Transverse colon (tissue), 4 donors: Measurements from ENCODE around the gene UBE2C.

Experiments used
- POLR2AphosphoS5 ChIP-seq, 3 donors: sonication (generic); formaldehyde crosslinking; IDR thresholded peaks; one replicate each; pipeline ENCODE4 v1.6.1; 2016; ENCODE audit warnings: antibody characterized with exemption in 3 of 3
- TF ChIP-seq, protein P1 (sequence below), 5 experiments: fragments of 200-600 bp in 3 of 5; fragments of 450-650 bp in 2 of 5; sonication (generic) in 3 of 5; IDR thresholded peaks; 1 replicate in 2 of 5; 2 replicates in 3 of 5; pipeline ENCODE4 v1.5.1; 2016 to 2017; ENCODE audit warnings: antibody characterized with exemption in 5 of 5, inconsistent platforms in 3 of 5, mild to moderate bottlenecking in 2 of 5, moderate library complexity in 1 of 5

DNA sequence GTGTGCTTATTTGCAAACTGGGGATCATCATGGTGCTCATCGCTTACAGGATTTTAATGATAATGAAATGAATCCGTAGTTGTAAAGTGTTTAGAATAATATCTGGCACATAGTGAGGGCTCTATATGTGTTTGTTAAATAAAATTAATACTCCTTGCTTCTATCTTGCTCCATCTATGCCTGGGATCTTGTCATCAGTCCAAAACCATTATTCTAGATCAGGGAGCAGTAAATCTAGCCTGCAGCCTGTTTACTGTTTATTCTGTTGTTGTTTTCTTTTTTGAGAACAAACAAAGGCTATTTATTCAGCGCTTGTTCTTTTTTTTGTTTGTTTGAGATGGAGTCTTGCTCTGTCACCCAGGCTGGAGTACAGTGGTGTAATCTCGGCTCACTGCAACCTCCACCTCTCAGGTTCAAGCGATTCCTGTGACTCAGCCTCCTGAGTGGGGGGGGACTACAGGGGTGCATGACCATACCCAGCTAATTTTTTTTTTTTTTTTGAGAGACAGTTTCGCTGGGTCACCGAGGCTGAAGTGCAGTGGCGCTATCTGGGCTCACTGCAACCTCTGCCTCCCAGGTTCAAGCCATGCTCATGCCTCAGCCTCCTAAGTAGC, 36.6 kb downstream of the UBE2C start:
- TF ChIP-seq, protein P1, sequence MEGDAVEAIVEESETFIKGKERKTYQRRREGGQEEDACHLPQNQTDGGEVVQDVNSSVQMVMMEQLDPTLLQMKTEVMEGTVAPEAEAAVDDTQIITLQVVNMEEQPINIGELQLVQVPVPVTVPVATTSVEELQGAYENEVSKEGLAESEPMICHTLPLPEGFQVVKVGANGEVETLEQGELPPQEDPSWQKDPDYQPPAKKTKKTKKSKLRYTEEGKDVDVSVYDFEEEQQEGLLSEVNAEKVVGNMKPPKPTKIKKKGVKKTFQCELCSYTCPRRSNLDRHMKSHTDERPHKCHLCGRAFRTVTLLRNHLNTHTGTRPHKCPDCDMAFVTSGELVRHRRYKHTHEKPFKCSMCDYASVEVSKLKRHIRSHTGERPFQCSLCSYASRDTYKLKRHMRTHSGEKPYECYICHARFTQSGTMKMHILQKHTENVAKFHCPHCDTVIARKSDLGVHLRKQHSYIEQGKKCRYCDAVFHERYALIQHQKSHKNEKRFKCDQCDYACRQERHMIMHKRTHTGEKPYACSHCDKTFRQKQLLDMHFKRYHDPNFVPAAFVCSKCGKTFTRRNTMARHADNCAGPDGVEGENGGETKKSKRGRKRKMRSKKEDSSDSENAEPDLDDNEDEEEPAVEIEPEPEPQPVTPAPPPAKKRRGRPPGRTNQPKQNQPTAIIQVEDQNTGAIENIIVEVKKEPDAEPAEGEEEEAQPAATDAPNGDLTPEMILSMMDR (IDR thresholded peaks at IDR 0.05), result no peak
- no peak for TF ChIP-seq POLR2AphosphoS5 (IDR thresholded peaks at IDR 0.05)
